ENCODE data around the gene ZNF276. TPM values are rescaled to one million over a fixed set of nuclear protein-coding genes. Genes with fewer than 3 reads are reported as not detected.

Gene ZNF276
- total and polyA plus RNA-seq, 2 of the 8 experiments (the other 6 are each of a cell fraction or from before 2014, with no cell fraction given) = 6.4 to 9.3 TPM

DNA sequence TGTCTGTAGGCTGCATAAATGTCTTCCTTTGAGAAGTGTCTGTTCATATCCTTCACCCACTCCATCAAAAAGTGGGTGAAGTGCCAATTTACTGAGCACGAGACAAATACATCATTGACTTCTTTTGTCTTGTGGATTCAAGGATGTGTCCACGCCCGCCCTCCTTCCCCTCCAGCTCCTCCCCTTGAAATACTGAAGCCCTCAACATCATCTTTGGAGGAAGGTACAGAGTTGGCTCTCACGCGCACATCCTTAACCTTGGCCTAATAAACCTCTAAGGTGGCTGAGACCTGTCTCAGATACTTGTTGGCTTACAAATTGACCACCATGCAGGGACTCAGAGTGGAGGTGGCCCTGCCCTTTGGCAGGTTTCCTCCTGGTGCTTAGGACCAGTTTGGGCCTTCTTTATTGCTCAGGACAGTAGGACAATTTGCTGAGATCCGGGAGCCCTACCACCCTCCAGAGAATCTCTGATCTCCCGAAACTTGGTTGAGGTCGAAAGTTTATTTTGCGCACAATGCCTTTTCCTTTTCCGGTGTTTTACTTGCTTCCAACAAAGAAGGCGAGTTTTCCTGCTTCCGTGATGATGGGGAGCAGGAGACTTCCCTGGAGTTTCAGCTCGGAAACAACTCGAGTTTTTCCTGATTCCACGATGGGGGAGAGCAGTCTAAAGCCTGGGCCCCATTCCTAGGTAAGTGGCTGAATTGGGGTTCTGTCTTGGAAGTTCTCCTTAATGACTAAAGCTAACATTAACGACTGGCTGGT lies 49.0 kb upstream of the ZNF276 start (continued):
- TF ChIP-seq KDM1A (IDR thresholded peaks at IDR 0.05; ENCODE audit: borderline replicate concordance, low read length) (no peak), SIN3A (conservative IDR thresholded peaks at IDR 0.05 in 1 of 2, IDR thresholded peaks at IDR 0.05 in 1 of 2; ENCODE audit: low read depth in 1 of 2, low read length in 2 of 2) (no peak), NANOG (IDR thresholded peaks at IDR 0.05; ENCODE audit: insufficient read depth, low read depth, low read length, poor library complexity, severe bottlenecking) (no peak), RNF2 (IDR thresholded peaks at IDR 0.05; ENCODE audit: borderline replicate concordance, low read depth, low read length, missing control alignments, poor library complexity, severe bottlenecking) (no peak), CTBP2 (IDR thresholded peaks at IDR 0.05; ENCODE audit: borderline replicate concordance, insufficient read depth, insufficient read length, low read length) (no peak), GABPA (IDR thresholded peaks at IDR 0.05; ENCODE audit: borderline replicate concordance, insufficient read depth, low read length) (no peak), CHD2 (IDR thresholded peaks at IDR 0.05; ENCODE audit: low read length) (no peak)

Measured in H1 (cell line).